CD4-positive, alpha-beta T cell treated with Interleukin-6 for 4 hours (primary cell): ENCODE measurements around the gene CELF4.

ENCODE experiments used
- DNase-seq: peaks from one replicate; pipeline ENCODE4 v3.0.0-alpha.2; 2020; ENCODE audit warnings: mixed read lengths

CELF4 gene

DNA sequence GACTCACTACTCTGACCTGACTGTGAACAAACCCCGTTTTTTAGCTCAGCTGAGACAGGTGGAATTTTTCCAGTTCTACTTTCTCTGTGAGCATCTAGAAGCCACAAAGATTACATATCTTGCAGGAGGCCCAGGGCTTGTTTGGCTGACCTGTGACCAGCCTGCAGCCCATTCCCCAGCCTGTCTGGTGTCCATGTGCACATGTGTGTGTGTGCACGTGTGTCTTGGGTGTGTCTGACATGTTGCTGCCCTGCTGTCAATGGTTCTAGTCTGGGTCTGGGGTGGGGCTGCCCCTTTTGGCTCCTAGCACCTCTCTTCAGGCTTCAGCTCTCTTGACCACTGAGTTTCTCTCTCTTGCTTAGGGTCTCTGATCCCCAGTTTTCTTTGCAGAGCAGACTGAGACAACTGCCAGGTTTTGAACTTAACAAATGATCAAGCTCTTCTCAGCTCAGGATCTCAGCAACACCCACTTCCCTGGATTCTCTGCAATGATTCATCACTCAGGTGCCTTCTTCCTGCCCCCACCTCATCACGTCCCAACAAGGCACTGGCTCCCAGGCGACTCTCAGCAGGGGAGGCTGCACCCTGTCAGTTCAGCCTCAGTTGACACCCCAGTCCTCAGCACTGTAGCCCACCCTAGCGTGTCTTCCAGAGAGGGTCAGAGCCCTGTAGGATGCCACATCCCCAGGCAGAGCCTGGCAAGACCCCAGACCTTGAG is 130.3 kb downstream of the CELF4 start:
- no peak for DNase-seq

- no peak for DNase-seq
These were observed 131.3 kb downstream of the CELF4 start for GRCh38 chr18:37434161-37434860.

GRCh38 chr18:37432436-37433195 is 133.0 kb downstream of the CELF4 start:
- no peak for DNase-seq

DNA sequence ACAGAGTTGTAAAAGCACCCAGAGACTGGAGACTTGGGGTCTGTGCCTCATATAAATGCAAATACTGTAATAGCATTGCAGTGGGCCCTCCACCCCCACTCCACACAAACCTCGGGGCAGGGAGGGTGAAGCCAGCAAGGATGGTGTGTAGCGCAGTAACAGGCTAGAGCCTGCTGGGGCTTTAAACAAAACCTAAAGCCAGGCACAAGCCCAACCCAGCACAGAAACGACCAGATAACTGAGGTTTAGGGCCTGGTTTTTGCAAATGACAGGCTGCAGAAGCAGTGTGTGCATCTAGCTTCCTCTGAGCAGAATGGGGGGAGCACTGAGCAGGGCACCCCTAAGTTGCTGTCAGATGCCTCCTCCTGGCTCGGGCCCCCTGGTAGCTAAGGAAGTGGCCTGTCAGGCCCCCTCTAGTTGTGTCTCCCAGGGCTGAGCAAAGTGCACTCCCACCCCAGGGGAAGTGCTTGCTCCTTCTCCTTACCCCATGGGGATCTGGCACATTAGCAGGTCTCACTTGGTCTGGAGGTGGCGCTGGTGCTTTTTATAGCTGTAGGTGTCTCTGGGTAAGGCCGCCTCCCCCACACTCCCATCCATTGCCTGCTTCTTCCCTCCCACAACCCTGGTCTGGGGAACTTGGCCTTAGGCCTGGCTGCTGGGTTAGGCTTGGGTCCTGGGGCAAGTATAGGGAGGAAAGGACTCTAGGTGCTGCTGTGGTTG is 135.1 kb downstream of the CELF4 start:
- DNase-seq, result no peak

GRCh38 chr18:37429791-37430190 is 135.8 kb downstream of the CELF4 start:
- no peak for DNase-seq

GRCh38 chr18:37428288-37428974 is 137.2 kb downstream of the CELF4 start:
- no peak for DNase-seq

DNA sequence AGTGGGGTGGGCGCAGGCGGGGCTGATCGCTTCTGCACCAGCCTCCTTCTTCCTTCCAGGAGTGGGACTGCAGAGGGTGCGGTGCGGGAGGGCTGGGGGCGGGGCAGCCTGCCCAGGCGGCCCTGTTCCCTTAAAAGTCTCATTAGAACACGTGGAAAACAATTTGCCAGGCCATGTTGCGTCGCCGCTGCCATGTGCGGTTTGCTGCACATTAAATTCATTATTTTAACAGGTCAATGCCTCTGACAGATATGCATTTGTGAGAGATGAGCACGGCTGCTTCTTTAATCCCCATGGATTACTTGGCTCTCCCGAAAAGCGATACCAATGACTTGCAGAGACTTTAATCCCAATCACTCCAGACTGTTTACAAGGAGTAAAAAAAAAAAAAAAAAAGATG is 139.0 kb downstream of the CELF4 start:
- DNase-seq, result no peak

- DNase-seq, result no peak
These were observed 140.4 kb downstream of the CELF4 start for GRCh38 chr18:37425222-37425621.

- DNase-seq, result no peak
These were observed 141.1 kb downstream of the CELF4 start for GRCh38 chr18:37424507-37424906.

DNA sequence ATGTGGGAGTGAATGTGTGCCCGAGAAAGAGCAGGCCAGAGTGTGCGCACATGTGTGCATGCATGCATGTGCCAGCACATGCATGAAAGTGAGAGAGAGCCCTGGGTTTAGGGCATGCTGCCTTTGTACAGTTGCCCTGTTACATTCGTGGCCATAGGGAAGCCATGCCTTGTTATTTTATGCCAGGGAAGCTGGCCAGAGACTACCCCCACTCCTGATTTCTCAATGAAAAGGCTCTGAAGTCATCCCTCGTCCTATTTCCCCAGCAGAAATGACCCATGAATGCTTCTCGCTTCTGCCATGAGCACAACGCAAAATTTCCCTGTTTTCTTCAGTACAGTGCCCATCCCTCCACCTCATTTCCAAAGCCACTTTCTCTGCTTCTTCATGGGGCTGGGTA is 143.0 kb downstream of the CELF4 start:
- no peak for DNase-seq

DNA sequence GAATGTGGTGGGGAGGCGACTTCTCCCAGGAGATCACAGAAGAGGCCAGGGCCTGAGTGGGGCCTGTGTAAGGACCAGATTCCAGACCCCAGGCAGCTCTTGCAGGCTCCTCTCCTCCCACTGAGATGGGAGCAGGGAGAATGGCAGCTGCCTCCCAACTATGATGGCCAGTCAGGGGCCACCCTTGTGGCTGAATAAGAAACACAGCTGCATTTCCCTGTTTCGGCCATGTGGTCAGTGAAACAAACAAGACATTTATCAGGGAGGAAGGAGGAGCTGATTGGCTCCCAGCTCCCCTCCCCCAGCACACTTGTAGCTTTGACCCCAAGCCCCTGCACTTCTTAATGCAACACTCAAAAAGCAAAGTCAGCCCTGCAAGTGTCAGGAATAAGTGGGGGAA is 143.5 kb downstream of the CELF4 start:
- DNase-seq, result no peak

DNA sequence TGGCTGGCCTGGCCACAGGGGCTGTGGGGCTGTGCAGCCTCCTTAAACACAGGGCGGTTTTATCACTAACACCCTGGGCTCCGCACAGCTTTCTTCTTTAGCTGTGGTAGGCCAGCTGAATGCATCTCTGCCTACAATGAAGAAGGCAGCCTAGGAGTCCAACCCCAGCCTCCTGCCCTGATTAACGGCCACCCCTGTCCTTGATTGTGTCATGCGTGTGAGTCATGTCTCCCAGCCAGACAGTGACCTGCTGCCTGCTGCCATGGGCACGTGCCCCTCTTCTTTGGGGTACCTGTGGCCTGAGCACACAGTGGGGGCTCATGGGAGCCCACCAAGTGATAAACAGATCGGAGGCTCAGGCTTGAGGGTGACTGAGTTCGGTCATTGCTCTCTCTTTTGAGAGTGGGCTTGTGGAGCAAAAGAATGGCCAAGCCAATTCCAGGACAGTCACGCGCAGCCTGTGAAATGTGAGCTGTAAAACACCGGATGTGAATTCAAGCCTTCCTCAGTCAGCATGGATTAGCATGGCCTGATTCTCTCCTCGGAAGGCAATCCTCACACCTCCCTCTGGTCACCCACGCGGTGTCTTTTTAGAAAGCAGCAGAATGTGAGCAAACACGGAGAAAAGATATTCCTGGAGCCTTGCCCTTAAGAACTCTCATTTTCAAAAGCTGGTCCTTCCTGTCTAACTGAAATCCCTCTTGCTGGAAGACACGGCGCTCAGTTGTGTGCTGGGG is 144.1 kb downstream of the CELF4 start:
- DNase-seq, result no peak

- DNase-seq, result no peak
These were observed 145.2 kb downstream of the CELF4 start for GRCh38 chr18:37420315-37420880.

- DNase-seq, result no peak
These were observed 145.7 kb downstream of the CELF4 start for GRCh38 chr18:37419866-37420265.

DNA sequence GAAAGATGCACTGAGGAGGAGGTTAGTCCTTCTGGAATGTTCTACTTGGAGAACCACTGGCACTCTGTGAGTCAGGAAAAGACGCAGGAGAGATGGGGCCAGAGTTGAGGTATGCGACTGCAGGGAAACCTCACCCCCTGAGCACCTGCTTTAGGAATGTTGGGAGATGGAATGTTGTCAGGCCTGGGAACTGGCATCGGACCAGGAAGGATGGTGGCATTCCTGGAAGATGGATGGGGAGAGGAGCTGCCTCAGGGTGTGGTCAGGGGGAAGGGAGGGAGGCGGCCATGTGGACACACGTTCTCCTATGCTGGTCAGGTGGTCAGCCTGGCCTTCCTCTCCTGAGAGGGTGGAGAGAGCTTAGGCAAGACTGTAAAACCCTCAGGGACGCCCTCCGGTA is 146.3 kb downstream of the CELF4 start:
- no peak for DNase-seq

GRCh38 chr18:37414816-37415215 is 150.8 kb downstream of the CELF4 start:
- DNase-seq, result no peak

- no peak for DNase-seq
These were observed 152.8 kb downstream of the CELF4 start for GRCh38 chr18:37412829-37413228.

DNA sequence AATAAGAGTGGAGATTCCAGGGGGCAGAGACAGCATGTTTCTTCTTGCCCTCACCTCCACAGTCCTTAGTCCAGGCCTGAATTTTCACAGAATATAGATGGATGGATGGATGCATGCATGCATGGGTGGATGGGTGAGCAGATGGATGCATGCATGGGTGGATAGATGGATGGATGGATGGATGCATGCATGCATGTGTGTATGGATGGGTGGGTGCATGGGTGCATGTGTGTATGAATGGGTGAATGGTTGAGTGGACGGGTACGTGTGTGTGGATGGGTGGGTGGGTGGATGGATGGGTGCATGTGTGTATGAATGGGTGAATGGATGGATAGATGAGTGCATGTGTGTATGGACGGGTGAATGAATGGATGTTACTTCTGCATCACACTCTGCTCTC is 153.3 kb downstream of the CELF4 start:
- DNase-seq, result no peak

DNA sequence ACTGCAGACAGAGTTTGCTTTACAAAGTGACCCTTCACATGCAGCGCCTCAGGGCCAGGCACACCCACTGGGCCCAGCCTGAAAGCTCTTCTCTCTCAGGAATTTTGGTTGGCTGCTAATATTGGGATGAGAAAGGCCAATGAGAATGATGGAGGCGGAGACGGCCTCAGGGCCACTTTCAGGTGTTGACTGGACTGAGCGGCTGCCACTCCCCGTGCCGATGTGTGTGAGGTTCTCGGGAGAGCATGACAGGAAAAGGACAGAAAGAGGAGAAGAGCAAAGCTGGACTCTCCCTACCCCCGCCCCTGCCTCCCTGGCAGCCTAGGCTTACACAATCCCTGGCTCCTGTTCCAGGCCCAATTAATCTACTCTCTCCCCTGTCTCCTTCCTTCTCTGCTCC is 155.7 kb downstream of the CELF4 start:
- no peak for DNase-seq

GRCh38 chr18:37408676-37409265 is 156.8 kb downstream of the CELF4 start:
- DNase-seq, result no peak

- DNase-seq, result no peak
These were observed 158.0 kb downstream of the CELF4 start for GRCh38 chr18:37407571-37407970.
